NB4 (cell line): ENCODE measurements around the gene CSHL1.
"Not testable (repeated sequence)": the region's sequence is repeated elsewhere in the genome, so short reads cannot be mapped to it uniquely, and the experiment has no call there.

Experiments
- DNase-seq: peaks from one replicate; pipeline ENCODE4 v3.0.0; 2010; ENCODE audit warnings: low read depth
- H3K4me3 ChIP-seq: one replicate; pipeline ENCODE4 v1.5.1; 2011; ENCODE audit warnings: mild to moderate bottlenecking, low read depth, low read length, moderate library complexity
- CTCF ChIP-seq: IDR thresholded peaks from one replicate; pipeline ENCODE4 v1.5.1; 2012; ENCODE audit warnings: low read depth, low read length
- MAX ChIP-seq: IDR thresholded peaks from 2 replicates; pipeline ENCODE4 v1.6.1; 2011; ENCODE audit warnings: low read depth, low read length

The CSHL1 gene

GRCh38 chr17:63898899-63899798 is 11.9 kb downstream of the CSHL1 start:
- not testable (repeated sequence) for H3K4me3 ChIP-seq, DNase-seq

GRCh38 chr17:63896524-63897354 is 14.3 kb downstream of the CSHL1 start, which contains the start of gene CSH1:
TSS of gene CSH1 (minus strand) at chr17:63896574. CDS start at chr17:63896511, 63 bp downstream.
- DNase-seq, H3K4me3 ChIP-seq: not testable (repeated sequence)

- not testable (repeated sequence) for H3K4me3 ChIP-seq, DNase-seq
These were observed 16.2 kb downstream of the CSHL1 start for GRCh38 chr17:63894821-63895220.

GRCh38 chr17:63894021-63894420 is 17.0 kb downstream of the CSHL1 start:
- not testable (repeated sequence) for H3K4me3 ChIP-seq, DNase-seq

GRCh38 chr17:63892316-63893037 is 18.6 kb downstream of the CSHL1 start:
- peak; percentile 33 for DNase-seq

GRCh38 chr17:63889026-63889848 is 21.8 kb downstream of the CSHL1 start:
- H3K4me3 ChIP-seq, result not testable (repeated sequence)
- peak; percentile 38 for DNase-seq
- peak; percentile 15 for TF ChIP-seq CTCF

More at GRCh38 chr17:63892316-63893037, 18.6 kb downstream of the CSHL1 start:
- TF ChIP-seq CTCF, result peak; percentile 39
- H3K4me3 ChIP-seq, result not testable (repeated sequence)

- H3K4me3 ChIP-seq, DNase-seq: not testable (repeated sequence)
These were observed 25.9 kb downstream of the CSHL1 start for GRCh38 chr17:63885119-63885518.

GRCh38 chr17:63882626-63883126 is 28.4 kb downstream of the CSHL1 start:
- H3K4me3 ChIP-seq, DNase-seq: not testable (repeated sequence)

GRCh38 chr17:63881935-63882601 is 29.0 kb downstream of the CSHL1 start, which contains the start of gene GH2:
TSS of gene GH2 (minus strand) at chr17:63881944. CDS start at chr17:63881801, 143 bp downstream.
- H3K4me3 ChIP-seq, result no peak within 1 kb of the TSS
- DNase-seq, result peak; percentile 48
- TF ChIP-seq MAX (no peak), CTCF (peak; percentile 68)

GRCh38 chr17:63881337-63881736 is 29.7 kb downstream of the CSHL1 start:
- not testable (repeated sequence) for H3K4me3 ChIP-seq, DNase-seq
